ENCODE data around the gene SIRT6.
A peak's percentile ranks its signal among the peaks of the same experiment; 100 is the strongest.

Gene SIRT6

DNA sequence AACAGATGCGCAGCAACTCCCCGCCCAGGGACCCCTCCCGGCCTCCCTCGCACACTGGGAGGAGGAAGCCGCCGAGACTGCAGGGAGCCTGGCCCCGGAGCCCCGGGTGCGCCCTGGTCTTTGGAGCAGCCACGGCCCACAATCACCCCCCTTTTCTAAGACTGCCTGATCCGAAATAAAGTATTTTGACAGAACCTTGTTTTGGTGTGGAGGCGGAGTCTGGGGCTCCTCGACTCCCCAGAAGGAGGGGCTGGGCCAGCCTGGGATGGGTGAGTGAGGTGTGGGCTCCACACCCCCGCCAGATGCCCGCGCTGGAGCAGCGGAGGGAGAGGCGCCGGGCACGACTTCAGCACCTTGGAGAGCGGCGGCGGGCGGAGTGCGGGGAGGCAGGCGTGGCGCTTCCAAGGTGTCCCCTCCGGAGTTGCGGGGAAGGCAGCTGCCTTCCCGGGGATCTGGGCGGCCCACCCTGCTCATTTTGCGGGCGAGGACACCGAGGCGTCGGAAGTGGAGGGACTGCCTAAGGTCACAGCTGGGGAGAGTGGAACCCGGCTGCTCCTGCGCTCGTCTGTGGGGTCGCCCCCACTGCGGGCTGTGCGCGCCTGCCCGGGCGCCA, 9.4 kb downstream of the SIRT6 start (continued):
- TF ChIP-seq ZSCAN30 (tag by site-specific recombination; IDR thresholded peaks at IDR 0.05): no peak
- no peak for TF ChIP-seq OVOL3 (tag by site-specific recombination; IDR thresholded peaks at IDR 0.05)
- peak; percentile 78 for TF ChIP-seq ZNF394 (tag by site-specific recombination; IDR thresholded peaks at IDR 0.05; ENCODE audit: borderline replicate concordance)
- no peak for TF ChIP-seq ZNF677 (tag by site-specific recombination; IDR thresholded peaks at IDR 0.05)
- no peak for TF ChIP-seq ZNF2 (tag by site-specific recombination; IDR thresholded peaks at IDR 0.05)
- TF ChIP-seq WT1 (tag by site-specific recombination; IDR thresholded peaks at IDR 0.05): 0 out of 2 replicates have a peak, but pooled peaks have one; percentile 10
- TF ChIP-seq ZNF16 (tag by site-specific recombination; IDR thresholded peaks at IDR 0.05; ENCODE audit: low read depth): no peak
- 0 out of 2 replicates have a peak, but pooled peaks have one; percentile 42 for TF ChIP-seq ZFP37 (tag by site-specific recombination; IDR thresholded peaks at IDR 0.05)
- TF ChIP-seq ZNF621 (tag by site-specific recombination; IDR thresholded peaks at IDR 0.05): no peak
- TF ChIP-seq ZNF580 (tag by site-specific recombination; IDR thresholded peaks at IDR 0.05): no peak
- TF ChIP-seq GLIS2 (tag by site-specific recombination; IDR thresholded peaks at IDR 0.05): peak; percentile 75
- TF ChIP-seq ZNF610 (tag by site-specific recombination; IDR thresholded peaks at IDR 0.05; ENCODE audit: borderline replicate concordance): 0 out of 2 replicates have a peak, but pooled peaks have one; percentile 20
- TF ChIP-seq HIC1 (tag by site-specific recombination; IDR thresholded peaks at IDR 0.05): peak; percentile 96
- peak; percentile 81 for TF ChIP-seq PATZ1 (tag by site-specific recombination; IDR thresholded peaks at IDR 0.05)
- no peak for TF ChIP-seq ZNF664 (tag by site-specific recombination; IDR thresholded peaks at IDR 0.05)
- 0 out of 2 replicates have a peak, but pooled peaks have one; percentile 25 for TF ChIP-seq ZBTB8A (tag by site-specific recombination; IDR thresholded peaks at IDR 0.05)
- TF ChIP-seq ZNF24 (tag by site-specific recombination; IDR thresholded peaks at IDR 0.05): 0 out of 2 replicates have a peak, but pooled peaks have one; percentile 29
- peak; percentile 85 for TF ChIP-seq ZNF692 (tag by site-specific recombination; IDR thresholded peaks at IDR 0.05)
- peak; percentile 53; the same call in 1 of the 2 replicates for TF ChIP-seq ZEB2 (tag by site-specific recombination; IDR thresholded peaks at IDR 0.05)
- no peak for TF ChIP-seq KLF7 (tag by site-specific recombination; IDR thresholded peaks at IDR 0.05; ENCODE audit: borderline replicate concordance)
- TF ChIP-seq EGR2 (tag by site-specific recombination; IDR thresholded peaks at IDR 0.05; ENCODE audit: low read depth): peak; percentile 69
- peak; percentile 70; the same call in 1 of the 2 replicates for TF ChIP-seq ZFP69B (tag by site-specific recombination; IDR thresholded peaks at IDR 0.05)
- TF ChIP-seq ZNF140 (tag by site-specific recombination; IDR thresholded peaks at IDR 0.05): no peak
- no peak for TF ChIP-seq ZNF571 (tag by site-specific recombination; IDR thresholded peaks at IDR 0.05)
- TF ChIP-seq GLIS1 (tag by site-specific recombination; IDR thresholded peaks at IDR 0.05): peak; percentile 38; the same call in 1 of the 2 replicates

All from HEK293 (cell line).